ENCODE data around the gene JAKMIP1.
"Not testable (repeated sequence)": the region's sequence is repeated elsewhere in the genome, so short reads cannot be mapped to it uniquely, and the experiment has no call there.

Gene JAKMIP1

DNA sequence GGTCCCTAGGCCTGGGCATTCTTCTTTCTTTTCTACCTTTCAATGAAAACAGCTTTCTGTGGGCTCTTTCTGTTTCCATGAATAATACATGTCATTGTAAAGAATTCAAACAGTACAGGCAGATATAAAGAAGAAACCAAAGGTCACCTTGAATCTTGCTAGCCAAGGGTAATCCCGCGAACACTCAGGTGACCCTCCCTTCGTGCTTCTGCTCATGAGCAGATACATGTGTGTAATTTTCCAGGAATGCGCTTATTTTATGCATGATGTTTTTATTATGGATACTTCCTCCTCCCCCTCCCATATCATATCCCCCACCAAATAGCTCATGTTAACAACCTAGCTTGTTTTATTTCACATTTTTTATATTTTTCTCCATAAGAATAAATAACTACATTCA, 9.6 kb upstream of the JAKMIP1 start:
- Histone ChIP-seq H3K79me2 (no peaks in the 10 kb centered on the region), H3K4me2 (ENCODE audit: low read length) (no peak overlapping the region), H3K4me3 (ENCODE audit: low read depth, low read length) (no peak overlapping the region), H3K4me1 (no peaks in the 10 kb centered on the region), H3K27me3 (ENCODE audit: control insufficient read depth, insufficient read depth, low read length) (no peaks in the 10 kb centered on the region), H3K9me3 (ENCODE audit: control insufficient read depth, low read length) (no peaks in the 10 kb centered on the region), H3K27ac (no peak overlapping the region), H2AFZ (no peak overlapping the region), H3K9ac (no peak overlapping the region), H3K36me3 (ENCODE audit: control insufficient read depth, insufficient read depth, low read length) (no peaks in the 10 kb centered on the region)
- TF ChIP-seq, protein P1, sequence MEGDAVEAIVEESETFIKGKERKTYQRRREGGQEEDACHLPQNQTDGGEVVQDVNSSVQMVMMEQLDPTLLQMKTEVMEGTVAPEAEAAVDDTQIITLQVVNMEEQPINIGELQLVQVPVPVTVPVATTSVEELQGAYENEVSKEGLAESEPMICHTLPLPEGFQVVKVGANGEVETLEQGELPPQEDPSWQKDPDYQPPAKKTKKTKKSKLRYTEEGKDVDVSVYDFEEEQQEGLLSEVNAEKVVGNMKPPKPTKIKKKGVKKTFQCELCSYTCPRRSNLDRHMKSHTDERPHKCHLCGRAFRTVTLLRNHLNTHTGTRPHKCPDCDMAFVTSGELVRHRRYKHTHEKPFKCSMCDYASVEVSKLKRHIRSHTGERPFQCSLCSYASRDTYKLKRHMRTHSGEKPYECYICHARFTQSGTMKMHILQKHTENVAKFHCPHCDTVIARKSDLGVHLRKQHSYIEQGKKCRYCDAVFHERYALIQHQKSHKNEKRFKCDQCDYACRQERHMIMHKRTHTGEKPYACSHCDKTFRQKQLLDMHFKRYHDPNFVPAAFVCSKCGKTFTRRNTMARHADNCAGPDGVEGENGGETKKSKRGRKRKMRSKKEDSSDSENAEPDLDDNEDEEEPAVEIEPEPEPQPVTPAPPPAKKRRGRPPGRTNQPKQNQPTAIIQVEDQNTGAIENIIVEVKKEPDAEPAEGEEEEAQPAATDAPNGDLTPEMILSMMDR (IDR thresholded peaks at IDR 0.05) = no peak

DNA sequence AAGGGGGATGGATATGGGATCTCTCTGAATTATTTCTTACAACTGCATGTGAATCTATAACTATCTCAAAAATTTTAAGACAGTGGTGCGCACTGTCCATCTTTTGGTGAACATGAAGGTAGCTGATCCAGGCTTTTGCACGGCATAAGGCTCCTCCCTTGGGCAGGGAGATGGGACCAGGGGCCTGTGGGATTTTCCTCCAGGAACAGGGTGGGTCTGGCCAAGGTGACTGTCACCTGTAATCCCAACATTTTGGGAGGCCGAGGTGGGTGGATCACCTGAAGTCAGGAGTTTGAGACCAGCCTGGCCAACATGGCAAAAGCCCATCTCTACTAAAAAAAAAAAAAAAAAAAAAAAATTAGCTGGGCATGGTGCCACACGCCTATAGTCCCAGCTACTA, 8.9 kb upstream of the JAKMIP1 start:
- not testable (repeated sequence) for H3K36me3 ChIP-seq (ENCODE audit: control insufficient read depth, insufficient read depth, low read length); H2AFZ ChIP-seq

DNA sequence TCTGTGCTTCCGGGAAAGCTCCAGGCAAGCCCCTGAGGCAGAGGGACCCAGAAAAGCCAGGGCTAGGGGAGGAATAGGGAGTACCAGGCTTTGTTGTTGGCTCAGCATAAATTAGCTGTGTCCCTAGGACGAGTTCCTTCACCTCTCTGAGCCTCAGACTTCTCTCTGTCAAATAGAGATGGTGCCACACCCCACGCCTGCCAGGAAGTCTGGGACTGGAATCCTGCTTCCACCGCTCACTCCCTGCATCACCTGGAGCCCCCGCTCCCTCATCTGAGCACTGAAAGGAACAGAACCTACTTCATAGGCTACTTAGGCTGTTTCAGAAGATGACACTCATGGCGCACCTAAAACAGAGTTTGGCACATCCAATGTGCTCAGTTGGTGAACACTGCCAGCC, 8.1 kb upstream of the JAKMIP1 start:
- TF ChIP-seq, protein P1 (IDR thresholded peaks at IDR 0.05) = no peak
- H3K9me3 ChIP-seq (ENCODE audit: control insufficient read depth, low read length) = no peaks in the 10 kb centered on the region
- H3K4me2 ChIP-seq (ENCODE audit: low read length) = no peak overlapping the region
- H3K79me2 ChIP-seq = no peaks in the 10 kb centered on the region
- no peak overlapping the region for H3K27ac ChIP-seq
- H3K4me3 ChIP-seq (ENCODE audit: low read depth, low read length) = no peak overlapping the region
- no peaks in the 10 kb centered on the region for H3K27me3 ChIP-seq (ENCODE audit: control insufficient read depth, insufficient read depth, low read length)
- H3K36me3 ChIP-seq (ENCODE audit: control insufficient read depth, insufficient read depth, low read length) = no peaks in the 10 kb centered on the region
- H3K9ac ChIP-seq = no peak overlapping the region
- no peak overlapping the region for H2AFZ ChIP-seq
- no peaks in the 10 kb centered on the region for H3K4me1 ChIP-seq

More for the DNA sequence above, 8.9 kb upstream of the JAKMIP1 start:
- not testable (repeated sequence) for H3K4me2 ChIP-seq (ENCODE audit: low read length); H3K27me3 ChIP-seq (ENCODE audit: control insufficient read depth, insufficient read depth, low read length); H3K27ac ChIP-seq; H3K9me3 ChIP-seq (ENCODE audit: control insufficient read depth, low read length); H3K4me3 ChIP-seq (ENCODE audit: low read depth, low read length); H3K79me2 ChIP-seq; H3K9ac ChIP-seq; H3K4me1 ChIP-seq

DNA sequence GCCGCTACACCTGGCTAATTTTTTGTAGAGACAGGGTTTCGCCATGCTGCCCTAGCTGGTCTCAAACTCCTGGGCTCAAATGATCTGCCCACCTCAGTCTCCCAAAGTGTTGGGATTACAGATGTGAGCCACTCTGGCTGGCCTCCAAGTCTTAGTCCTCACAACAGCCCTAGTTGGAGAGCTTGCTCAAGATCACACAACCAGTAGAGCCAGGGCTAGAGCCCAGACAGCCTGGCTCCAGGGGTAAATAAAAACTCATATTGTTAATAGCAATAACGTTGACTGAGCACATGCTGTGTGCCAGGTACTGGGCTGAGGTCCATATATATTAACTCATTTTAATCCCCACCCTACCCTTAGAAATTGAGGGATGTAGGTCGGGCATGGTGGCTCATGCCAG, 7.3 kb upstream of the JAKMIP1 start:
- TF ChIP-seq, protein P1 (IDR thresholded peaks at IDR 0.05) = no peak
- H2AFZ ChIP-seq = no peak overlapping the region
- no peak overlapping the region for H3K4me2 ChIP-seq (ENCODE audit: low read length)
- H3K27ac ChIP-seq = no peak overlapping the region
- H3K9ac ChIP-seq = no peak overlapping the region
- H3K79me2 ChIP-seq = no peaks in the 10 kb centered on the region
- no peaks in the 10 kb centered on the region for H3K36me3 ChIP-seq (ENCODE audit: control insufficient read depth, insufficient read depth, low read length)
- H3K4me1 ChIP-seq = no peaks in the 10 kb centered on the region
- H3K4me3 ChIP-seq (ENCODE audit: low read depth, low read length) = no peak overlapping the region
- no peaks in the 10 kb centered on the region for H3K9me3 ChIP-seq (ENCODE audit: control insufficient read depth, low read length)
- H3K27me3 ChIP-seq (ENCODE audit: control insufficient read depth, insufficient read depth, low read length) = no peaks in the 10 kb centered on the region

DNA sequence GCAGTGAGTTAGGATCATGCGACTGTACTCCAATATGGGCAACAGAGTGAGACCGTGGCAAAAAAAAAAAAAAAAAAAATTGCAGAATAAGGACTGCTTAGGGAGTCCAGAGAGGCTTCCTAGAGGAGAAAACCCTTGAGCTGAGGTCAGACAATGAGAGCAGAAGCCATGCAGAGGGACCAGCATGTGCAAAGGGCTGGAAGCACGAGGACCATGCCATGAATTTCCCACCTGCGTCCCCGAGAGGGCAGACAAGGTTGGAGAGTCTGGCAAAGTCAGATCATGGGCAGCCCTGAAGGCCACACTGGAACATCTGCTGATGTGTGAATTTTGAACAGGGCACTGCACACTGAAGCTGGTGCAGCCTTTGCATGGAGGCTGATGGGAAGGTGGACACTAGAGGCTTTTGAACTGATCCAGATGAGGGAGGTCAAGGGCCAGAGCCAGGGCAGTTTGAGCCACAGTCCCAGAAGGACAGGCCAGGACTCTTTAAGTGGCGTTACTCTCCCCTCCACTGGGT, 6.5 kb upstream of the JAKMIP1 start:
- Histone ChIP-seq H2AFZ (no peak overlapping the region), H3K4me2 (ENCODE audit: low read length) (no peak overlapping the region), H3K27ac (no peak overlapping the region), H3K9ac (no peak overlapping the region), H3K4me3 (ENCODE audit: low read depth, low read length) (no peak overlapping the region), H3K36me3 (ENCODE audit: control insufficient read depth, insufficient read depth, low read length) (no peaks in the 10 kb centered on the region), H3K9me3 (ENCODE audit: control insufficient read depth, low read length) (no peaks in the 10 kb centered on the region), H3K79me2 (no peaks in the 10 kb centered on the region), H3K4me1 (no peaks in the 10 kb centered on the region), H3K27me3 (ENCODE audit: control insufficient read depth, insufficient read depth, low read length) (no peaks in the 10 kb centered on the region)
- TF ChIP-seq, protein P1 (IDR thresholded peaks at IDR 0.05) = no peak

Measured in parathyroid adenoma (tissue), 2 donors.